ENCODE measurements around the gene GDF15. TPM values are rescaled to one million over a fixed set of nuclear protein-coding genes. Genes with fewer than 3 reads are reported as not detected.
A peak's percentile ranks its signal among the peaks of the same experiment; 100 is the strongest.

GDF15 gene, protein sequence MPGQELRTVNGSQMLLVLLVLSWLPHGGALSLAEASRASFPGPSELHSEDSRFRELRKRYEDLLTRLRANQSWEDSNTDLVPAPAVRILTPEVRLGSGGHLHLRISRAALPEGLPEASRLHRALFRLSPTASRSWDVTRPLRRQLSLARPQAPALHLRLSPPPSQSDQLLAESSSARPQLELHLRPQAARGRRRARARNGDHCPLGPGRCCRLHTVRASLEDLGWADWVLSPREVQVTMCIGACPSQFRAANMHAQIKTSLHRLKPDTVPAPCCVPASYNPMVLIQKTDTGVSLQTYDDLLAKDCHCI
- total RNA-seq, result 10 to 100 TPM; 13.8 to 28.2 (median 20.4) TPM
- long read RNA-seq, donor 1, transcript GDF15-201 (2 exons, 1,200 nt), result major isoform, 7 of 9 reads
- long read RNA-seq, donor 1, partial matches to known transcripts, result 0 of 9 reads
- long read RNA-seq, donor 1, other reads (novel, unspliced or antisense), result 2 of 9 reads
- long read RNA-seq, donor 2, transcript GDF15-201 (2 exons, 1,200 nt), result major isoform, 11 of 14 reads
- long read RNA-seq, donor 2, partial matches to known transcripts, result 2 of 14 reads
- long read RNA-seq, donor 2, other reads (novel, unspliced or antisense), result 1 of 14 reads

GRCh38 chr19:18385675-18386542 is at the start of gene GDF15:
GDF15 (plus strand) TSS chr19:18386158; CDS start chr19:18386190, 32 bp downstream.
- ATAC-seq (peak; percentile 81), DNase-seq (peak; percentile 94 to 97 (median 95))
- Histone ChIP-seq H3K36me3 (ENCODE audit: low read depth) (no peaks in the 10 kb centered on the region), H3K9me3 (no peaks in the 10 kb centered on the region), H3K4me1 (ENCODE audit: low read depth) (peaks cover 13% of the 10 kb centered on the region), H3K4me3 (peak within 1 kb of the TSS; percentile 30)
- intact Hi-C loops (cut with DNase I, micrococcal nuclease), result no loop called here
- TF ChIP-seq, protein P1, sequence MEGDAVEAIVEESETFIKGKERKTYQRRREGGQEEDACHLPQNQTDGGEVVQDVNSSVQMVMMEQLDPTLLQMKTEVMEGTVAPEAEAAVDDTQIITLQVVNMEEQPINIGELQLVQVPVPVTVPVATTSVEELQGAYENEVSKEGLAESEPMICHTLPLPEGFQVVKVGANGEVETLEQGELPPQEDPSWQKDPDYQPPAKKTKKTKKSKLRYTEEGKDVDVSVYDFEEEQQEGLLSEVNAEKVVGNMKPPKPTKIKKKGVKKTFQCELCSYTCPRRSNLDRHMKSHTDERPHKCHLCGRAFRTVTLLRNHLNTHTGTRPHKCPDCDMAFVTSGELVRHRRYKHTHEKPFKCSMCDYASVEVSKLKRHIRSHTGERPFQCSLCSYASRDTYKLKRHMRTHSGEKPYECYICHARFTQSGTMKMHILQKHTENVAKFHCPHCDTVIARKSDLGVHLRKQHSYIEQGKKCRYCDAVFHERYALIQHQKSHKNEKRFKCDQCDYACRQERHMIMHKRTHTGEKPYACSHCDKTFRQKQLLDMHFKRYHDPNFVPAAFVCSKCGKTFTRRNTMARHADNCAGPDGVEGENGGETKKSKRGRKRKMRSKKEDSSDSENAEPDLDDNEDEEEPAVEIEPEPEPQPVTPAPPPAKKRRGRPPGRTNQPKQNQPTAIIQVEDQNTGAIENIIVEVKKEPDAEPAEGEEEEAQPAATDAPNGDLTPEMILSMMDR (IDR thresholded peaks at IDR 0.05), result peak; percentile 78

DNA sequence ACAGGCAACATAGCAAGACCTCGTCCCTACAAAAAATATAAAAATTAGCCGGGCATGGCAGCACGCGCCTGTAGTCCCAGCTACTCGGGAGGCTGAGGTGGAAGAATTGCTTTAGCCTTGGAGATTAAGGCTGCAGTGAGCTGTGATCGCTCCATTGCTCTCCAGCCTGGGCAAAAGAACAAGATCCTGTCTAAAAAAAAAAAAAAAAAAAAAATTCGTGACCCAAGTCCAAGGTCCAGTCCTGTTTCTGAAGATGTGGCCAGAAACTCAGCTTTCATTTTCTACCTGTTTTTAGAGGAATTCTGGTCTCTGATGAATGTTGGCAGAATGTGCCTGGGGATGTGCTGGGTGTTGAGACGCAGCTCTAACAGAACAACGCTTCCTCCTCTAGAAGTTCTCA is 47.4 kb upstream of the GDF15 start:
- TF ChIP-seq, protein P1 (IDR thresholded peaks at IDR 0.05), result no peak
- no peak overlapping the region for H3K4me3 ChIP-seq
- no peak for DNase-seq
- intact Hi-C loops (cut with DNase I, micrococcal nuclease), result no loop called here
- H3K36me3 ChIP-seq (ENCODE audit: low read depth), result no peaks in the 10 kb centered on the region
- peaks cover 12% of the 10 kb centered on the region for H3K4me1 ChIP-seq (ENCODE audit: low read depth)
- no peak for ATAC-seq
- H3K9me3 ChIP-seq, result no peaks in the 10 kb centered on the region

DNA sequence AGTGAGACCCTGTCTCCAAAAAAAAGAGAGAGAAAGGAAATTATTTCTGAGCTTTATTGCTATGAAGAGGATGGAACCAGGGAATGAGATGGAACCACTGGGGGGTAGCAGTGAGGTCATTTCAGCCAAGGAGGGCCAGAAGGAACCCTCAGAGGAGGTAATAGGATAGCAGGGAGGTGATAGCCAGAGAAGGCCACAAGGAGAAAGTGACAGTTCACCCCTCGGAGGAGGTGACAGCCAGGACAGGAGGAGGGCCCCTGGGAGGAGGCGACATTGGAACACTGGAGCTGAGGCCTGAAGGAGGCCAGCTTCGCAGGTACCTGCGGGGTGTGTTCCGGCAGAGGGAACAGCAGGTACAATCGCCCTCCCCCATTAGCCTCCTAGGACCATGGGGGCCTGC is 46.2 kb upstream of the GDF15 start:
- TF ChIP-seq, protein P1 (IDR thresholded peaks at IDR 0.05), result no peak
- ATAC-seq (peak; percentile 3), DNase-seq (no peak)
- intact Hi-C loops (cut with DNase I, micrococcal nuclease), result loop anchor here (10.0 kb wide), 1 partner anchor 65 kb away; no protein-coding TSS in a partner anchor
- no peaks in the 10 kb centered on the region for H3K36me3 ChIP-seq (ENCODE audit: low read depth)
- H3K4me1 ChIP-seq (ENCODE audit: low read depth), result peaks cover 15% of the 10 kb centered on the region
- no peaks in the 10 kb centered on the region for H3K9me3 ChIP-seq
- peak overlapping the region; percentile 65 for H3K4me3 ChIP-seq

DNA sequence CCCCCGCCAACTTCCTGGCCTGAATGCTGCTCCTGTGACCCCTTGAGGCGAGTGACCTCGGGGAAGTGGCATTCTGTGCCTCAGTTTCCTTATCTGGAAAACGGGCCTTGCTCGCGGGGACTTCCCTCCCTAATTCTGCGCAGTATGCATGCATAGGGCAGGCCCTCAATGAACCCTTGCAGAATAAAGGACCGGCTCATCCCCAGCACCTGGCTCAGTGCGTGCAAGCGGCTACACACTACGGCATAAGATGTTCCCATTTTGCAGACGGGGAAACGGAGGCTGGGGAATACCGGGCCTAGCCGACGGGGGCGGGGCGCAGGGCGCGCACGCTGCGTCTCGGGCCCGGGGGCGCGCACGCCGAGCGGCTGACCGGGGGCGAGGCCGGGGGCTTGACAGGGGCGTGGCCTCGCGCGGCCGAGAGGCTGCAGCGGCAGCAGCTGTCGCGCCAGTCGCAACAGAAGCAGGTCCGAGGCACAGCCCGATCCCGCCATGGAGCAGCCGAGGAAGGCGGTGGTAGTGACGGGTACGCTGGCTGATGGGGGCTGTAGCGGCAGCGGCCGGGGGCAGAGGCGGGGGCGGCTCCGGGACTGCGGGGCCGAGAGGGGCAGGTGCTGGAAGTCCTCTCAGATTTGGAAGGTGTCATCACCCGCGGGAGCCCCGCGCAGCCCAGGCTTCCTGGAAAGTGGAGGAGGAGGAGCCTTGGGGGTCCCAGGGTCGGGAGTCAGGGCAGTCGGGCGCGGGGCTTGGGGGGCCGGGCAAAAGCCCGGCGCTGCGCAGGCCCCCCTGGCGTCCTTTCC is 45.6 kb upstream of the GDF15 start, which contains the start of gene PGPEP1:
Gene PGPEP1, plus strand, starts transcription at position 409 of the 800 bp plus-strand sequence. Its CDS starts 84 bp downstream, at position 493.
- peak; percentile 86 to 89 (median 88) for DNase-seq
- TF ChIP-seq, protein P1 (IDR thresholded peaks at IDR 0.05), result no peak
- intact Hi-C loops (cut with DNase I, micrococcal nuclease), result loop anchor here (10.0 kb wide), 1 partner anchor 64 kb away; no protein-coding TSS in a partner anchor
- ATAC-seq, result peak; percentile 91
- Histone ChIP-seq H3K9me3 (no peaks in the 10 kb centered on the region), H3K36me3 (ENCODE audit: low read depth) (no peaks in the 10 kb centered on the region), H3K4me3 (peak within 1 kb of the TSS; percentile 65), H3K4me1 (ENCODE audit: low read depth) (peaks cover 15% of the 10 kb centered on the region)
